ENCODE results near the gene MRPL47. TPM values are rescaled to one million over a fixed set of nuclear protein-coding genes. Genes with fewer than 3 reads are reported as not detected.

Gene MRPL47
- total and polyA plus RNA-seq, 2 experiments from 2014 or later = 32.0 to 106 TPM

GRCh38 chr3:179603831-179604230 is 607 bp downstream of the MRPL47 start:
- no peak for DNase-seq (ENCODE audit: low read depth in 1 of 2, low spot score in 1 of 2)
- peaks cover 30% of the 10 kb centered on the region for H3K36me3 ChIP-seq
- peak overlapping the region; percentile 97 for H3K27ac ChIP-seq
- no peaks in the 10 kb centered on the region for H3K9me3 ChIP-seq (ENCODE audit: low read depth)
- H3K27me3 ChIP-seq = no peaks in the 10 kb centered on the region
- peak overlapping the region; percentile 70 for H3K4me3 ChIP-seq
- peaks cover 13% of the 10 kb centered on the region for H3K4me1 ChIP-seq (ENCODE audit: low read depth)
- no peak for TF ChIP-seq CTCF (IDR thresholded peaks at IDR 0.05; ENCODE audit: low read depth, low read length)

- no peak for TF ChIP-seq CTCF (IDR thresholded peaks at IDR 0.05; ENCODE audit: low read depth, low read length)
- peak overlapping the region; percentile 70 for H3K4me3 ChIP-seq
- no peak overlapping the region for H3K27ac ChIP-seq
- H3K4me1 ChIP-seq (ENCODE audit: low read depth) = peaks cover 13% of the 10 kb centered on the region
- H3K9me3 ChIP-seq (ENCODE audit: low read depth) = no peaks in the 10 kb centered on the region
- H3K36me3 ChIP-seq = peaks cover 35% of the 10 kb centered on the region
- DNase-seq (ENCODE audit: low read depth in 1 of 2, low spot score in 1 of 2) = no peak
- no peaks in the 10 kb centered on the region for H3K27me3 ChIP-seq
These were observed 1.1 kb downstream of the MRPL47 start for GRCh38 chr3:179603321-179603720.

- Histone ChIP-seq H3K9me3 (ENCODE audit: low read depth) (no peaks in the 10 kb centered on the region), H3K27ac (no peak overlapping the region), H3K4me1 (ENCODE audit: low read depth) (peaks cover 7% of the 10 kb centered on the region), H3K27me3 (no peaks in the 10 kb centered on the region), H3K4me3 (no peak overlapping the region), H3K36me3 (peaks cover 66% of the 10 kb centered on the region)
- DNase-seq (ENCODE audit: low read depth in 1 of 2, low spot score in 1 of 2) = no peak
- TF ChIP-seq CTCF (IDR thresholded peaks at IDR 0.05; ENCODE audit: low read depth, low read length) = no peak
These were observed 4.9 kb downstream of the MRPL47 start for GRCh38 chr3:179599531-179599930.

- TF ChIP-seq CTCF (IDR thresholded peaks at IDR 0.05; ENCODE audit: low read depth, low read length) = no peak
- DNase-seq (ENCODE audit: low read depth in 1 of 2, low spot score in 1 of 2) = no peak
- H3K27me3 ChIP-seq = no peaks in the 10 kb centered on the region
- no peak overlapping the region for H3K27ac ChIP-seq
- no peak overlapping the region for H3K4me3 ChIP-seq
- H3K9me3 ChIP-seq (ENCODE audit: low read depth) = no peaks in the 10 kb centered on the region
- peaks cover 77% of the 10 kb centered on the region for H3K36me3 ChIP-seq
- no peaks in the 10 kb centered on the region for H3K4me1 ChIP-seq (ENCODE audit: low read depth)
These were observed 13.1 kb downstream of the MRPL47 start for GRCh38 chr3:179591313-179591712.

GRCh38 chr3:179590669-179591068 is 13.8 kb downstream of the MRPL47 start:
- H3K27ac ChIP-seq = no peak overlapping the region
- H3K4me3 ChIP-seq = no peak overlapping the region
- no peak for TF ChIP-seq CTCF (IDR thresholded peaks at IDR 0.05; ENCODE audit: low read depth, low read length)
- H3K9me3 ChIP-seq (ENCODE audit: low read depth) = no peaks in the 10 kb centered on the region
- peaks cover 75% of the 10 kb centered on the region for H3K36me3 ChIP-seq
- no peaks in the 10 kb centered on the region for H3K4me1 ChIP-seq (ENCODE audit: low read depth)
- DNase-seq (ENCODE audit: low read depth in 1 of 2, low spot score in 1 of 2) = no peak
- no peaks in the 10 kb centered on the region for H3K27me3 ChIP-seq

- Histone ChIP-seq H3K36me3 (peaks cover 68% of the 10 kb centered on the region), H3K27me3 (no peaks in the 10 kb centered on the region), H3K9me3 (ENCODE audit: low read depth) (no peaks in the 10 kb centered on the region), H3K4me3 (no peak overlapping the region), H3K4me1 (ENCODE audit: low read depth) (no peaks in the 10 kb centered on the region), H3K27ac (peak overlapping the region; percentile 8)
- peak in 1 of 2 donors; percentile 48 for DNase-seq (ENCODE audit: low read depth in 1 of 2, low spot score in 1 of 2)
- no peak for TF ChIP-seq CTCF (IDR thresholded peaks at IDR 0.05; ENCODE audit: low read depth, low read length)
These were observed 15.3 kb downstream of the MRPL47 start for GRCh38 chr3:179589143-179589542.

Data from cardiac muscle cell (in vitro differentiated cells and primary cell).